WTC11 (cell line): ENCODE results near the gene SPRY2.

Experiments used
- CTCF ChIP-seq: fragments of 200-600 bp; IDR thresholded peaks from 2 replicates; pipeline ENCODE4 v1.8.0; 2022; ENCODE audit warnings: antibody characterized with exemption
- SMAD4 ChIP-seq: sonication (generic); formaldehyde crosslinking; IDR thresholded peaks from 2 replicates; pipeline ENCODE4 v1.8.0; 2022; ENCODE audit warnings: mild to moderate bottlenecking, missing genetic modification reagents
- ZBTB43 ChIP-seq: sonication (generic); formaldehyde crosslinking; IDR thresholded peaks from 2 replicates; pipeline ENCODE4 v1.8.1; 2023; ENCODE audit warnings: mild to moderate bottlenecking, missing genetic modification reagents
- ZNF263 ChIP-seq: sonication (generic); formaldehyde crosslinking; IDR thresholded peaks from 2 replicates; pipeline ENCODE4 v1.8.1; 2022; ENCODE audit warnings: low read depth, mild to moderate bottlenecking, moderate library complexity, missing genetic modification reagents

GRCh38 chr13:80303225-80303811, 37.6 kb downstream of the SPRY2 start:
- no peak for TF ChIP-seq CTCF
- no peak for TF ChIP-seq ZBTB43 (CRISPR knock-in tag)
- no peak for TF ChIP-seq ZNF263 (CRISPR knock-in tag)
- TF ChIP-seq SMAD4 (CRISPR knock-in tag) = no peak
